ENCODE measurements around the gene ZNF750.

Gene ZNF750

GRCh38 chr17:82880620-82881323 is 41.0 kb upstream of the ZNF750 start:
- TF ChIP-seq POLR2A (IDR thresholded peaks at IDR 0.05; ENCODE audit: low read depth, low read length) = no peak
- no peak for TF ChIP-seq TAF1 (IDR thresholded peaks at IDR 0.05; ENCODE audit: borderline replicate concordance, low read depth, low read length)
- no peak for TF ChIP-seq POLR2AphosphoS5 (IDR thresholded peaks at IDR 0.05; ENCODE audit: low read depth, low read length)
- DNase-seq (ENCODE audit: insufficient read length) (no peak), FAIRE-seq (no peak)

GRCh38 chr17:82879241-82879640 is 39.4 kb upstream of the ZNF750 start:
- DNase-seq (ENCODE audit: insufficient read length) = no peak
- TF ChIP-seq POLR2A (IDR thresholded peaks at IDR 0.05; ENCODE audit: low read depth, low read length) = no peak
- no peak for TF ChIP-seq POLR2AphosphoS5 (IDR thresholded peaks at IDR 0.05; ENCODE audit: low read depth, low read length)
- no peak for TF ChIP-seq TAF1 (IDR thresholded peaks at IDR 0.05; ENCODE audit: borderline replicate concordance, low read depth, low read length)
- FAIRE-seq = no peak

- FAIRE-seq = no peak
- TF ChIP-seq TAF1 (IDR thresholded peaks at IDR 0.05; ENCODE audit: borderline replicate concordance, low read depth, low read length) (no peak), POLR2AphosphoS5 (IDR thresholded peaks at IDR 0.05; ENCODE audit: low read depth, low read length) (no peak), POLR2A (IDR thresholded peaks at IDR 0.05; ENCODE audit: low read depth, low read length) (no peak)
- DNase-seq (ENCODE audit: insufficient read length) = no peak
Observed at GRCh38 chr17:82878527-82878926, 38.7 kb upstream of the ZNF750 start.

- TF ChIP-seq TAF1 (IDR thresholded peaks at IDR 0.05; ENCODE audit: borderline replicate concordance, low read depth, low read length) (no peak), POLR2A (IDR thresholded peaks at IDR 0.05; ENCODE audit: low read depth, low read length) (no peak), POLR2AphosphoS5 (IDR thresholded peaks at IDR 0.05; ENCODE audit: low read depth, low read length) (no peak)
- no peak for DNase-seq (ENCODE audit: insufficient read length)
- no peak for FAIRE-seq
Observed at GRCh38 chr17:82876602-82877379, 37.0 kb upstream of the ZNF750 start.

GRCh38 chr17:82876149-82876548 is 36.3 kb upstream of the ZNF750 start:
- TF ChIP-seq POLR2A (IDR thresholded peaks at IDR 0.05; ENCODE audit: low read depth, low read length) (no peak), TAF1 (IDR thresholded peaks at IDR 0.05; ENCODE audit: borderline replicate concordance, low read depth, low read length) (no peak), POLR2AphosphoS5 (IDR thresholded peaks at IDR 0.05; ENCODE audit: low read depth, low read length) (no peak)
- FAIRE-seq = no peak
- no peak for DNase-seq (ENCODE audit: insufficient read length)

- TF ChIP-seq POLR2A (IDR thresholded peaks at IDR 0.05; ENCODE audit: low read depth, low read length) (no peak), TAF1 (IDR thresholded peaks at IDR 0.05; ENCODE audit: borderline replicate concordance, low read depth, low read length) (no peak), POLR2AphosphoS5 (IDR thresholded peaks at IDR 0.05; ENCODE audit: low read depth, low read length) (no peak)
- DNase-seq (ENCODE audit: insufficient read length) = no peak
- no peak for FAIRE-seq
Observed at GRCh38 chr17:82875407-82875856, 35.6 kb upstream of the ZNF750 start.

GRCh38 chr17:82874011-82874835 is 34.4 kb upstream of the ZNF750 start:
- no peak for FAIRE-seq
- TF ChIP-seq POLR2A (IDR thresholded peaks at IDR 0.05; ENCODE audit: low read depth, low read length) (no peak), TAF1 (IDR thresholded peaks at IDR 0.05; ENCODE audit: borderline replicate concordance, low read depth, low read length) (no peak), POLR2AphosphoS5 (IDR thresholded peaks at IDR 0.05; ENCODE audit: low read depth, low read length) (no peak)
- no peak for DNase-seq (ENCODE audit: insufficient read length)

- no peak for FAIRE-seq
- DNase-seq (ENCODE audit: insufficient read length) = no peak
- TF ChIP-seq TAF1 (IDR thresholded peaks at IDR 0.05; ENCODE audit: borderline replicate concordance, low read depth, low read length) (no peak), POLR2A (IDR thresholded peaks at IDR 0.05; ENCODE audit: low read depth, low read length) (no peak), POLR2AphosphoS5 (IDR thresholded peaks at IDR 0.05; ENCODE audit: low read depth, low read length) (no peak)
Observed at GRCh38 chr17:82873521-82873920, 33.7 kb upstream of the ZNF750 start.

- no peak for DNase-seq (ENCODE audit: insufficient read length)
- no peak for TF ChIP-seq POLR2A (IDR thresholded peaks at IDR 0.05; ENCODE audit: low read depth, low read length)
- TF ChIP-seq TAF1 (IDR thresholded peaks at IDR 0.05; ENCODE audit: borderline replicate concordance, low read depth, low read length) = no peak
- no peak for TF ChIP-seq POLR2AphosphoS5 (IDR thresholded peaks at IDR 0.05; ENCODE audit: low read depth, low read length)
- no peak for FAIRE-seq
Observed at GRCh38 chr17:82872591-82873520, 33.0 kb upstream of the ZNF750 start.

- no peak for DNase-seq (ENCODE audit: insufficient read length)
- peak; percentile 66 for FAIRE-seq
- TF ChIP-seq TAF1 (IDR thresholded peaks at IDR 0.05; ENCODE audit: borderline replicate concordance, low read depth, low read length) = no peak
- no peak for TF ChIP-seq POLR2A (IDR thresholded peaks at IDR 0.05; ENCODE audit: low read depth, low read length)
- TF ChIP-seq POLR2AphosphoS5 (IDR thresholded peaks at IDR 0.05; ENCODE audit: low read depth, low read length) = no peak
Observed at GRCh38 chr17:82871776-82872561, 32.1 kb upstream of the ZNF750 start.

Data from GM12892 (cell line).